Peyer's patch (tissue), 4 donors: ENCODE data around the gene FLT1.

Source experiments
- POLR2A ChIP-seq, 2 donors: fragments of 450-650 bp; IDR thresholded peaks; one replicate each; pipeline ENCODE4 v1.5.1; 2017; ENCODE audit warnings: antibody characterized with exemption in 2 of 2, mild to moderate bottlenecking in 2 of 2, moderate library complexity in 2 of 2
- TF ChIP-seq, protein P1 (sequence below), 6 experiments: fragments of 450-650 bp in 4 of 6; fragments of 200-600 bp in 2 of 6; sonication (generic) in 1 of 6; IDR thresholded peaks; one replicate each; pipeline ENCODE4 v1.5.1; 2017 to 2019; ENCODE audit warnings: antibody characterized with exemption in 6 of 6, mild to moderate bottlenecking in 3 of 6, moderate library complexity in 1 of 6

DNA sequence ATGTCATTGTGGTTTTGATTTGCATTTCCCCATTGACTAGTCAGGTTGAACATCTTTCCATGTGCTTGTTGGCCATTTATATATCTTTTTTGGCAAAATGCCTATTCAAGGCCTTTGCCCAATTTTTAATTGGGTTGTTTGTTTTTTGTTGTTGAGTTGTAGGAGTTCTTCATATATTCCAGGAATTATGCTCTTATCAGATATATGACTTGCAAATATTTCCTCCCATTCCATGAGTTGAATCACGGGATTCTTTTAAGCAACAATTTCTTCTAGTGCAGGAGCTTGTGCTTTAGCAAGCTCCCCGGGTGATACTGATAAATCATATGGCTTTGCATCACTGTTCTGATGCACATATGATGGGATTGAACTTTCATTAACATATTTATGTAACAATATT is 47.0 kb upstream of the FLT1 start:
- TF ChIP-seq, protein P1, sequence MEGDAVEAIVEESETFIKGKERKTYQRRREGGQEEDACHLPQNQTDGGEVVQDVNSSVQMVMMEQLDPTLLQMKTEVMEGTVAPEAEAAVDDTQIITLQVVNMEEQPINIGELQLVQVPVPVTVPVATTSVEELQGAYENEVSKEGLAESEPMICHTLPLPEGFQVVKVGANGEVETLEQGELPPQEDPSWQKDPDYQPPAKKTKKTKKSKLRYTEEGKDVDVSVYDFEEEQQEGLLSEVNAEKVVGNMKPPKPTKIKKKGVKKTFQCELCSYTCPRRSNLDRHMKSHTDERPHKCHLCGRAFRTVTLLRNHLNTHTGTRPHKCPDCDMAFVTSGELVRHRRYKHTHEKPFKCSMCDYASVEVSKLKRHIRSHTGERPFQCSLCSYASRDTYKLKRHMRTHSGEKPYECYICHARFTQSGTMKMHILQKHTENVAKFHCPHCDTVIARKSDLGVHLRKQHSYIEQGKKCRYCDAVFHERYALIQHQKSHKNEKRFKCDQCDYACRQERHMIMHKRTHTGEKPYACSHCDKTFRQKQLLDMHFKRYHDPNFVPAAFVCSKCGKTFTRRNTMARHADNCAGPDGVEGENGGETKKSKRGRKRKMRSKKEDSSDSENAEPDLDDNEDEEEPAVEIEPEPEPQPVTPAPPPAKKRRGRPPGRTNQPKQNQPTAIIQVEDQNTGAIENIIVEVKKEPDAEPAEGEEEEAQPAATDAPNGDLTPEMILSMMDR (IDR thresholded peaks at IDR 0.05): no peak
- no peak for TF ChIP-seq POLR2A (IDR thresholded peaks at IDR 0.05)
